Ovary (tissue), 9 donors: Measurements from ENCODE around the gene GNGT1. TPM values are rescaled to one million over a fixed set of nuclear protein-coding genes. Genes with fewer than 3 reads are reported as not detected.

Source experiments
- DNase-seq, 5 donors: peaks; one replicate each; pipeline ENCODE4 v3.0.0-alpha.2; 2019 to 2020
- H3K27ac ChIP-seq, 2 donors: fragments of 200-600 bp; one replicate each; pipeline versions ENCODE4 v1.5.1 to v1.8.0; 2019 to 2022
- H3K27me3 ChIP-seq: fragments of 200-600 bp; one replicate; pipeline ENCODE4 v1.8.0; 2022
- H3K36me3 ChIP-seq: fragments of 200-600 bp; sonication (generic); one replicate; pipeline ENCODE4 v1.5.1; 2019
- H3K4me1 ChIP-seq: one replicate; pipeline ENCODE4 v1.8.1; 2013; ENCODE audit warnings: mild to moderate bottlenecking, moderate library complexity; ENCODE audit not compliant: insufficient read depth
- H3K4me3 ChIP-seq: fragments of 200-600 bp; sonication (generic); one replicate; pipeline ENCODE4 v1.5.1; 2017
- H3K9me3 ChIP-seq, 2 donors: fragments of 200-600 bp in 1 of 2; sonication (generic) in 1 of 2; one replicate each; pipeline versions ENCODE4 v1.5.1 to v1.8.1; 2013 to 2019; ENCODE audit warnings: mild to moderate bottlenecking in 1 of 2, moderate library complexity in 1 of 2
- CTCF ChIP-seq, 3 donors: fragments of 450-650 bp in 2 of 3; fragments of 200-600 bp in 1 of 3; IDR thresholded peaks; one replicate each; pipeline versions ENCODE4 v1.5.1 to v1.8.0; 2016 to 2022; ENCODE audit warnings: antibody characterized with exemption in 3 of 3, mild to moderate bottlenecking in 1 of 3
- EP300 ChIP-seq: sonication (generic); formaldehyde crosslinking; IDR thresholded peaks from one replicate; pipeline ENCODE4 v1.6.1; 2017; ENCODE audit warnings: antibody characterized with exemption
- POLR2A ChIP-seq: fragments of 450-650 bp; IDR thresholded peaks from one replicate; pipeline ENCODE4 v1.6.1; 2017; ENCODE audit warnings: antibody characterized with exemption, mild to moderate bottlenecking, moderate library complexity
- WGBS, 3 donors: extraction: QIAGEN DNeasy Blood & Tissue Kit in 1 of 3; methylation state at CpG; one replicate each; pipeline versions ENCODE4 v1.1.5 to v1.1.7; 2013 to 2017; 5-methylcytosine and 5-hydroxymethylcytosine counted together
- intact Hi-C, 4 donors: fragments of 100-400 bp; cut with DNase I; formaldehyde crosslinking; loops; one replicate each; pipeline versions ENCODE4 v1.11.0 to v1.15.1; 2022 to 2023
- polyA plus RNA-seq, 2 donors: library from polyadenylated mRNA; stranded (reverse); fragments of 200-250 nt in 1 of 2; fragments of 350-450 nt in 1 of 2; fragmentation: Illumina TruSeq in 1 of 2; extraction: RNeasy Lipid Tissue Mini Kit (QIAGEN cat#74804) in 1 of 2; gene quantifications; one replicate each; pipeline ENCODE4 v1.2.3, GENCODE V29; 2013 to 2014
- total RNA-seq, 7 donors: library from RNA; depleted of rRNA in 2 of 7; stranded (reverse); fragments of >200 nt in 2 of 7; fragmentation: NEBNext Ultra II Directional in 3 of 7; extraction: Animal tissue kit (Norgen Biotek cat#: 25700) in 3 of 7; gene quantifications; one replicate each; pipeline versions ENCODE4 v1.1.0 to v1.2.4, GENCODE V29; 2016 to 2023
- donor health status: DM: no; HTN: no; CAD: no; lungs with moderate emphysema.
- donor health status: DM: no; HTN: no; CAD: no.
- donor health status: Bipolar disorder and iron deficiency.
- donor health status: DM: yes; HTN: yes; CAD: no.
- donor health status: DM: no; HTN: no; CAD: no.
- donor health status: DM: yes; HTN: yes; CAD: no.

Gene GNGT1
- total and polyA plus RNA-seq, 9 donors, result 0.41 to 0.92 (median 0.68) TPM; not detected in 4

- no peak for DNase-seq
- H3K9me3 ChIP-seq, result no peaks in the 10 kb centered on the region
- intact Hi-C loops, result no loop called here
These were observed 23.9 kb upstream of the GNGT1 start for GRCh38 chr7:93882468-93882867.

GRCh38 chr7:93883078-93883916, 23.1 kb upstream of the GNGT1 start:
- no peaks in the 10 kb centered on the region for H3K36me3 ChIP-seq
- H3K4me1 ChIP-seq, result no peaks in the 10 kb centered on the region
- no peaks in the 10 kb centered on the region for H3K27me3 ChIP-seq
- whole genome bisulfite sequencing, 3 donors, result 81 to 88% (median 81%) methylated on average over 3 of the region's 3 CpGs
- no peak for DNase-seq
- no peak overlapping the region for H3K4me3 ChIP-seq
- no peaks in the 10 kb centered on the region for H3K9me3 ChIP-seq
- no peak overlapping the region for H3K27ac ChIP-seq
- intact Hi-C loops, result no loop called here
- TF ChIP-seq CTCF (IDR thresholded peaks at IDR 0.05), result no peak
- TF ChIP-seq EP300, result no peak
- TF ChIP-seq POLR2A, result no peak

More at GRCh38 chr7:93882468-93882867, 23.9 kb upstream of the GNGT1 start:
- no peak overlapping the region for H3K27ac ChIP-seq
- H3K4me3 ChIP-seq, result no peak overlapping the region
- TF ChIP-seq POLR2A, result no peak
- no peak for TF ChIP-seq CTCF (IDR thresholded peaks at IDR 0.05)
- no peak for TF ChIP-seq EP300
- H3K4me1 ChIP-seq, result no peaks in the 10 kb centered on the region
- H3K27me3 ChIP-seq, result no peaks in the 10 kb centered on the region
- no peaks in the 10 kb centered on the region for H3K36me3 ChIP-seq

GRCh38 chr7:93883917-93884345, 22.4 kb upstream of the GNGT1 start:
- intact Hi-C loops, result no loop called here
- DNase-seq, result no peak
- TF ChIP-seq CTCF (IDR thresholded peaks at IDR 0.05) (no peak), EP300 (no peak), POLR2A (no peak)
- Histone ChIP-seq H3K27me3 (no peaks in the 10 kb centered on the region), H3K27ac (no peak overlapping the region), H3K4me3 (no peak overlapping the region), H3K4me1 (no peaks in the 10 kb centered on the region), H3K36me3 (no peaks in the 10 kb centered on the region), H3K9me3 (no peaks in the 10 kb centered on the region)

- Histone ChIP-seq H3K27ac (no peak overlapping the region), H3K4me1 (no peaks in the 10 kb centered on the region), H3K4me3 (no peak overlapping the region), H3K27me3 (no peaks in the 10 kb centered on the region), H3K36me3 (no peaks in the 10 kb centered on the region), H3K9me3 (no peaks in the 10 kb centered on the region)
- no peak for DNase-seq
- intact Hi-C loops, result no loop called here
- TF ChIP-seq POLR2A (no peak), CTCF (IDR thresholded peaks at IDR 0.05) (no peak), EP300 (no peak)
- 41 to 89% (median 88%) methylated on average over 1 of the region's 1 CpG for WGBS, 3 donors
These were observed 21.8 kb upstream of the GNGT1 start for GRCh38 chr7:93884541-93884940.
